GM23338 (cell line): ENCODE data around the gene ANKH. TPM values are rescaled to one million over a fixed set of nuclear protein-coding genes. Genes with fewer than 3 reads are reported as not detected.

ENCODE experiments used
- ATAC-seq: fragments of 200-7000 bp; cut with Tn5 transposase; 3 replicates; pipeline ENCODE4 v1.9.1; 2020
- DNase-seq: peaks from one replicate; pipeline ENCODE4 v3.0.0-alpha.2; 2015; ENCODE audit warnings: low spot score
- H2AFZ ChIP-seq: fragments of 200-600 bp; sonication (generic); 2 replicates; pipeline ENCODE4 v1.8.0; 2016; ENCODE audit warnings: antibody characterized with exemption, mild to moderate bottlenecking, moderate library complexity
- H3F3A ChIP-seq: fragments of 200-600 bp; sonication (generic); replicated peaks from 2 replicates; pipeline ENCODE4 v1.8.0; 2017; ENCODE audit warnings: antibody characterized with exemption, mixed run types, low read depth
- H3K27ac ChIP-seq: fragments of 200-600 bp; sonication (generic); 2 replicates; pipeline ENCODE4 v1.6.1; 2016; ENCODE audit warnings: low read depth
- H3K27me3 ChIP-seq: fragments of 200-600 bp; sonication (generic); 2 replicates; pipeline ENCODE4 v1.8.0; 2016; ENCODE audit warnings: mild to moderate bottlenecking, mixed run types, moderate library complexity; ENCODE audit not compliant: insufficient read depth
- H3K36me3 ChIP-seq: fragments of 200-600 bp; sonication (generic); 2 replicates; pipeline ENCODE4 v1.8.0; 2016; ENCODE audit warnings: mild to moderate bottlenecking; ENCODE audit not compliant: insufficient read depth
- H3K4me1 ChIP-seq: fragments of 200-600 bp; sonication (generic); 2 replicates; pipeline ENCODE4 v1.8.0; 2016; ENCODE audit warnings: mild to moderate bottlenecking, moderate library complexity; ENCODE audit not compliant: insufficient read depth
- H3K4me2 ChIP-seq: fragments of 200-600 bp; sonication (generic); 2 replicates; pipeline ENCODE4 v1.7.1; 2017; ENCODE audit warnings: mixed run types
- H3K4me3 ChIP-seq: fragments of 200-600 bp; sonication (generic); 2 replicates; pipeline ENCODE4 v1.6.1; 2016; ENCODE audit warnings: mixed run types
- H3K79me2 ChIP-seq: fragments of 200-600 bp; sonication (generic); replicated peaks from 2 replicates; pipeline ENCODE4 v1.8.0; 2017; ENCODE audit warnings: mild to moderate bottlenecking; ENCODE audit not compliant: insufficient read depth
- H3K9me2 ChIP-seq: fragments of 200-600 bp; sonication (generic); 2 replicates; pipeline ENCODE4 v1.8.0; 2017; ENCODE audit not compliant: insufficient read depth
- H4K20me1 ChIP-seq: fragments of 200-600 bp; sonication (generic); replicated peaks from 2 replicates; pipeline ENCODE4 v1.8.0; 2017; ENCODE audit warnings: mild to moderate bottlenecking; ENCODE audit not compliant: insufficient read depth
- H3K27ac Mint-ChIP-seq: 2 replicates; pipeline ENCODE4 v1.8.0; 2020; ENCODE audit warnings: inconsistent platforms, mild to moderate bottlenecking, moderate library complexity, mixed read lengths
- H3K27me3 Mint-ChIP-seq: 3 replicates; pipeline ENCODE4 v1.8.0; 2022; ENCODE audit warnings: low read depth, mild to moderate bottlenecking, moderate library complexity, mixed read lengths, inconsistent platforms; ENCODE audit not compliant: insufficient read depth, poor library complexity
- H3K36me3 Mint-ChIP-seq: 3 replicates; pipeline ENCODE4 v1.8.0; 2021; ENCODE audit warnings: low read depth, mild to moderate bottlenecking, inconsistent platforms, moderate library complexity, mixed read lengths
- H3K4me1 Mint-ChIP-seq: 3 replicates; pipeline ENCODE4 v1.8.0; 2020; ENCODE audit warnings: mild to moderate bottlenecking, inconsistent platforms, mixed read lengths
- H3K4me3 Mint-ChIP-seq: 3 replicates; pipeline ENCODE4 v1.8.0; 2021; ENCODE audit warnings: moderate library complexity, mild to moderate bottlenecking, inconsistent platforms, mixed read lengths
- H3K9me3 Mint-ChIP-seq: 3 replicates; pipeline ENCODE4 v1.8.0; 2020; ENCODE audit warnings: moderate library complexity, mild to moderate bottlenecking, inconsistent platforms, mixed read lengths
- CREB1 ChIP-seq: fragments of 250-450 bp; sonication (Bioruptor Pico); IDR thresholded peaks from 2 replicates; pipeline ENCODE4 v1.5.0; 2020; ENCODE audit warnings: low read depth, mild to moderate bottlenecking, moderate library complexity
- EZH2 ChIP-seq: fragments of 200-600 bp; sonication (generic); IDR thresholded peaks from one replicate; pipeline ENCODE4 v1.8.0; 2017; ENCODE audit warnings: antibody characterized with exemption, mild to moderate bottlenecking, low read depth; ENCODE audit not compliant: unreplicated experiment
- JUNB ChIP-seq: IDR thresholded peaks from one replicate; pipeline ENCODE4 v1.6.1; 2016; ENCODE audit warnings: antibody characterized with exemption; ENCODE audit not compliant: unreplicated experiment
- POLR2AphosphoS5 ChIP-seq: IDR thresholded peaks from 2 replicates; pipeline ENCODE4 v1.6.1; 2016; ENCODE audit warnings: antibody characterized with exemption, low read depth
- STAT1 ChIP-seq: IDR thresholded peaks from one replicate; pipeline ENCODE4 v1.6.1; 2016; ENCODE audit warnings: antibody characterized with exemption; ENCODE audit not compliant: unreplicated experiment
- ZNF114 ChIP-seq: fragments of 250-450 bp; sonication (Bioruptor Pico); IDR thresholded peaks from 2 replicates; pipeline ENCODE4 v1.5.0; 2020; ENCODE audit warnings: mild to moderate bottlenecking, moderate library complexity
- ZNF331 ChIP-seq: fragments of 250-450 bp; sonication (Bioruptor Pico); IDR thresholded peaks from 2 replicates; pipeline ENCODE4 v1.5.0; 2020; ENCODE audit warnings: low read depth, mild to moderate bottlenecking, moderate library complexity
- polyA plus RNA-seq: library from polyadenylated mRNA; unstranded; fragments of >200 nt; fragmentation: Nextera tagmentation; extraction: Ambion mirVana; gene quantifications from 2 replicates; pipeline ENCODE4 v1.2.1, GENCODE V29; 2016
- total RNA-seq: library from RNA; depleted of rRNA; stranded (reverse); fragments of >200 nt; shearing (Covaris generic); gene quantifications from 2 replicates; pipeline ENCODE4 v1.2.3, GENCODE V29; 2014
- TF ChIP-seq, protein P1 (sequence below): IDR thresholded peaks from one replicate; pipeline ENCODE4 v1.6.1; 2018; ENCODE audit warnings: antibody characterized with exemption; ENCODE audit not compliant: unreplicated experiment
- TF ChIP-seq, protein P2 (sequence below): IDR thresholded peaks from 2 replicates; pipeline ENCODE4 v1.6.1; 2016; ENCODE audit warnings: antibody characterized with exemption

Gene ANKH
- total and polyA plus RNA-seq, 2 experiments from 2014 or later, result 5.0 to 6.1 TPM

DNA sequence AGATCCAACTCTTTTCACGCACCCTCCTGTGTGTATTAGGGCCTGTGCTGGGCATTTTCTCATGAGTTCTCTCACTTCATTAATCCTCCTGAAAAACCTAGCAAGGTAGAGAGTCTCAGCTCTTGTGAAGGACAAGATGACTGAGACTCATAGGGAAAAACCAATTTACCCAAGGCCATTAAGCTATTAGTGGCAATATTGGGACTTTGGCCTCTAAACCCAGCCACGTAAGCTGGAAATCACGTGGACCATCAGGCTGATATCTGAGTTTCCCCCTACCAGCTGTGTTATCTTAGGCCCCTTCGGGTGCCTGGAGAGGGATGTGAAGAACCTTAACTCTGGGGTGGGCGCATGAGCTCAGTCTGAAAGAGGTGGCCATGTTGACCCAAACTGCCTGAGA is 80.7 kb downstream of the ANKH start (continued):
- TF ChIP-seq, protein P1, sequence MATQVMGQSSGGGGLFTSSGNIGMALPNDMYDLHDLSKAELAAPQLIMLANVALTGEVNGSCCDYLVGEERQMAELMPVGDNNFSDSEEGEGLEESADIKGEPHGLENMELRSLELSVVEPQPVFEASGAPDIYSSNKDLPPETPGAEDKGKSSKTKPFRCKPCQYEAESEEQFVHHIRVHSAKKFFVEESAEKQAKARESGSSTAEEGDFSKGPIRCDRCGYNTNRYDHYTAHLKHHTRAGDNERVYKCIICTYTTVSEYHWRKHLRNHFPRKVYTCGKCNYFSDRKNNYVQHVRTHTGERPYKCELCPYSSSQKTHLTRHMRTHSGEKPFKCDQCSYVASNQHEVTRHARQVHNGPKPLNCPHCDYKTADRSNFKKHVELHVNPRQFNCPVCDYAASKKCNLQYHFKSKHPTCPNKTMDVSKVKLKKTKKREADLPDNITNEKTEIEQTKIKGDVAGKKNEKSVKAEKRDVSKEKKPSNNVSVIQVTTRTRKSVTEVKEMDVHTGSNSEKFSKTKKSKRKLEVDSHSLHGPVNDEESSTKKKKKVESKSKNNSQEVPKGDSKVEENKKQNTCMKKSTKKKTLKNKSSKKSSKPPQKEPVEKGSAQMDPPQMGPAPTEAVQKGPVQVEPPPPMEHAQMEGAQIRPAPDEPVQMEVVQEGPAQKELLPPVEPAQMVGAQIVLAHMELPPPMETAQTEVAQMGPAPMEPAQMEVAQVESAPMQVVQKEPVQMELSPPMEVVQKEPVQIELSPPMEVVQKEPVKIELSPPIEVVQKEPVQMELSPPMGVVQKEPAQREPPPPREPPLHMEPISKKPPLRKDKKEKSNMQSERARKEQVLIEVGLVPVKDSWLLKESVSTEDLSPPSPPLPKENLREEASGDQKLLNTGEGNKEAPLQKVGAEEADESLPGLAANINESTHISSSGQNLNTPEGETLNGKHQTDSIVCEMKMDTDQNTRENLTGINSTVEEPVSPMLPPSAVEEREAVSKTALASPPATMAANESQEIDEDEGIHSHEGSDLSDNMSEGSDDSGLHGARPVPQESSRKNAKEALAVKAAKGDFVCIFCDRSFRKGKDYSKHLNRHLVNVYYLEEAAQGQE, result no peak
- TF ChIP-seq, protein P2, sequence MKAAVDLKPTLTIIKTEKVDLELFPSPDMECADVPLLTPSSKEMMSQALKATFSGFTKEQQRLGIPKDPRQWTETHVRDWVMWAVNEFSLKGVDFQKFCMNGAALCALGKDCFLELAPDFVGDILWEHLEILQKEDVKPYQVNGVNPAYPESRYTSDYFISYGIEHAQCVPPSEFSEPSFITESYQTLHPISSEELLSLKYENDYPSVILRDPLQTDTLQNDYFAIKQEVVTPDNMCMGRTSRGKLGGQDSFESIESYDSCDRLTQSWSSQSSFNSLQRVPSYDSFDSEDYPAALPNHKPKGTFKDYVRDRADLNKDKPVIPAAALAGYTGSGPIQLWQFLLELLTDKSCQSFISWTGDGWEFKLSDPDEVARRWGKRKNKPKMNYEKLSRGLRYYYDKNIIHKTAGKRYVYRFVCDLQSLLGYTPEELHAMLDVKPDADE, result no peak
- TF ChIP-seq EZH2, result no peak
- no peak for TF ChIP-seq ZNF114 (CRISPR knock-in tag)
- TF ChIP-seq CREB1 (CRISPR knock-in tag), result no peak
- no peak for TF ChIP-seq ZNF331

DNA sequence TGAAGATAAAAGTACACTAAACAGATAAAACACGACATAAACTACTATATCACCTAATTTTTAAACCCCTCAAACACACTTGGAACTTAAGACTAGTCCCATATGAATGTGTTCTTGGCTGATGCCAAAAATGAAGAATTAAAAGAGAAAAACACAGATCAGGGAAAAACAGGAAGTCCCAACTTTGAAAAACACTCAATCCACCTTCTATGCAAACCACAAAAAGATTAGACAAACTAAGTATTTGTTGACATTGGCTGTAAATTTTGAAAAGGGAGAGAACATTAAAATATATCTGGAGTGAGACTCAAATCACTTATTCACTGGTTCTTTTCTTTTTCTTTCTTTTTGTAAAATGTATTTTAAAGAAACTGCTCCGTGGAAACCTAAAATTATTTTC is 81.4 kb downstream of the ANKH start:
- Mint-ChIP-seq H3K4me1 (no peaks in the 10 kb centered on the region), H3K36me3 (no peaks in the 10 kb centered on the region), H3K27me3 (no peaks in the 10 kb centered on the region), H3K4me3 (no peak overlapping the region), H3K27ac (no peak overlapping the region), H3K9me3 (no peaks in the 10 kb centered on the region)
- ATAC-seq, result no peak
- no peaks in the 10 kb centered on the region for H3K4me1 ChIP-seq
- no peaks in the 10 kb centered on the region for H3K79me2 ChIP-seq
- H3K4me3 ChIP-seq, result no peak overlapping the region
- H3K27ac ChIP-seq, result no peak overlapping the region
- no peak for TF ChIP-seq ZNF331
- TF ChIP-seq ZNF114 (CRISPR knock-in tag), result no peak
- no peak for TF ChIP-seq STAT1
- TF ChIP-seq CREB1 (CRISPR knock-in tag), result no peak
- no peak for TF ChIP-seq POLR2AphosphoS5
- no peak for TF ChIP-seq JUNB
- H4K20me1 ChIP-seq, result no peaks in the 10 kb centered on the region
- no peaks in the 10 kb centered on the region; the same call in 1 of the 2 replicates for H3K36me3 ChIP-seq
- no peak overlapping the region for H3K4me2 ChIP-seq
- H3K9me2 ChIP-seq, result 0 out of 2 replicates have a peak, but pooled peaks cover 3% of the 10 kb centered on the region
- DNase-seq, result no peak
- no peaks in the 10 kb centered on the region for H3K27me3 ChIP-seq
- no peaks in the 10 kb centered on the region for H3F3A ChIP-seq
- no peak overlapping the region for H2AFZ ChIP-seq
